GM06990 (cell line): ENCODE data around the gene RTP5.

Experiments
- DNase-seq: peaks from one replicate; pipeline ENCODE4 v3.0.0-alpha.2; 2011; ENCODE audit not compliant: insufficient read length; ENCODE audit errors: extremely low read depth
- H3K27me3 ChIP-seq: replicated peaks from 2 replicates; pipeline ENCODE4 v1.6.0; 2011; ENCODE audit warnings: low read length; ENCODE audit not compliant: control insufficient read depth, insufficient read depth
- H3K36me3 ChIP-seq: 2 replicates; pipeline ENCODE4 v1.5.1; 2011; ENCODE audit warnings: low read length; ENCODE audit not compliant: control insufficient read depth, insufficient read depth
- H3K4me3 ChIP-seq: replicated peaks from 2 replicates; pipeline ENCODE4 v1.5.1; 2011; ENCODE audit warnings: low read depth, mild to moderate bottlenecking, control low read depth, low read length
- TF ChIP-seq, protein P1 (sequence below): IDR thresholded peaks from 2 replicates; pipeline ENCODE4 v1.5.1; 2011; ENCODE audit warnings: low read length, control low read depth, mild to moderate bottlenecking, inconsistent platforms; ENCODE audit not compliant: insufficient read depth, poor library complexity, severe bottlenecking

RTP5 gene

DNA sequence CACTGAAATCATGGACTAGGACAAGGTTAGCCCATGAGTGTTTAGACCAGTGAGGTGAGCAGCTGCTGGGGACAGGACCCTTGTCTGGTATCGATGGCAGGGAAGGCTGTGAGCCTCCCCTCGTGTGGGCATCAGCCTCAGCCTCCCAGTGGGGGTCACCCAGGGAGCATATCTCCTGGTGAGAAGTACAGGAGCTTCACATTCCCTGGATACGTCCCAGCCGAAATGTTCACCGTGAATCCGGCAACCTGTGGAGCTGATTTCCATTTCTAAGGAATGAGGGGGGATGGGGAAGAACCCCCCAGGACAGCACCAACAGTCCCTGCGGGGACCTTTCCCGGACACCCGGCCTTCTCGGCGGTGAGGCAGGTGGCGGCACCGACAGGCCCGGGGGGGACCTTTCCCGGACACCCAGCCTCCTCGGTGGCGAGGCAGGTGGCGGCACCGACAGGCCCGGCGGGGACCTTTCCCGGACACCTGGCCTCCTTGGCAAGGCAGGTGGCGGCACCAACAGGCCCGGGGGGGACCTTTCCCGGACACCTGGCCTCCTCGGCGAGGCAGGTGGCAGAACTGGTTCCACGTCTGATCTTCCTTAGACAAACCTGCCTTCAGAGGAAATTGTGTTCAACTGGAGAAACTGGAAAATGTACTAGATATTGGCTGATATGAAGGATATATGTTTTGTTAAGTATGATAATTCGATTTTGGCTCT, 21.2 kb downstream of the RTP5 start:
- H3K27me3 ChIP-seq = no peaks in the 10 kb centered on the region
- TF ChIP-seq, protein P1, sequence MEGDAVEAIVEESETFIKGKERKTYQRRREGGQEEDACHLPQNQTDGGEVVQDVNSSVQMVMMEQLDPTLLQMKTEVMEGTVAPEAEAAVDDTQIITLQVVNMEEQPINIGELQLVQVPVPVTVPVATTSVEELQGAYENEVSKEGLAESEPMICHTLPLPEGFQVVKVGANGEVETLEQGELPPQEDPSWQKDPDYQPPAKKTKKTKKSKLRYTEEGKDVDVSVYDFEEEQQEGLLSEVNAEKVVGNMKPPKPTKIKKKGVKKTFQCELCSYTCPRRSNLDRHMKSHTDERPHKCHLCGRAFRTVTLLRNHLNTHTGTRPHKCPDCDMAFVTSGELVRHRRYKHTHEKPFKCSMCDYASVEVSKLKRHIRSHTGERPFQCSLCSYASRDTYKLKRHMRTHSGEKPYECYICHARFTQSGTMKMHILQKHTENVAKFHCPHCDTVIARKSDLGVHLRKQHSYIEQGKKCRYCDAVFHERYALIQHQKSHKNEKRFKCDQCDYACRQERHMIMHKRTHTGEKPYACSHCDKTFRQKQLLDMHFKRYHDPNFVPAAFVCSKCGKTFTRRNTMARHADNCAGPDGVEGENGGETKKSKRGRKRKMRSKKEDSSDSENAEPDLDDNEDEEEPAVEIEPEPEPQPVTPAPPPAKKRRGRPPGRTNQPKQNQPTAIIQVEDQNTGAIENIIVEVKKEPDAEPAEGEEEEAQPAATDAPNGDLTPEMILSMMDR = no peak
- no peak overlapping the region for H3K4me3 ChIP-seq
- H3K36me3 ChIP-seq = no peaks in the 10 kb centered on the region; the same call in none of the 2 replicates
- DNase-seq = no peak

DNA sequence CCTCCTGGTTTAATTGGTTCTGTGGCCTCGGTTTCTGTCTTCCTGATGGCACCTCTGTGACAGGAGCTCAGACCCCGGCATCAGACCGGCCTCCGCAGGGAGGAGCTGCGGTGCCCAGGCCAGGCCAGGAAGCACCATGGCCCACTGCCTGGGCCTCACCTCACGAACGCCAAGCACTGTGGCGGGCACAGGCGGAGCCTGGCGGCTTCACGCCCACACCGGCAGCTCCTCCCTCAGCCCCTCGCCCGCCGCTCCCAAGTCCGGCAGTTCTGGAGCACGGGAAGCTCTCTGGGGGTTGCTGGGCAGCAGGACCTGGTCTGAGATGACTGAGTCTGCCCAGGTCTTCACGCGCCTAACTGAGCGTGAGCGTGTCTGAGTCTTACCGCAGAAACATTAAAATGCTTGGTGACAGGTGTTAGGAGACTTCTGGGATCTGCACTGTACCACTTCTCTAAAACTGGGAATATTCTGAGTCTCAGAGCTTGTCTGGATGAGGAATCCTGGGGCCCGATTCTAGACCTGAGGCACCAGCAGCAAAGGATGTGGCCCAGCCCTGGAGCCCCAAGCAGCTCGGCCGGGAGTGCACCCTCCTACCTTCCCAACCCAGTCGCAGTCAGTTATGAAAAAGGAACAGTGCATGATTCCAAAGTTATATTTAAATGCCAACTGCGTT, 21.9 kb downstream of the RTP5 start:
- no peaks in the 10 kb centered on the region; the same call in 1 of the 2 replicates for H3K36me3 ChIP-seq
- H3K4me3 ChIP-seq = no peak overlapping the region
- TF ChIP-seq, protein P1 = no peak
- no peaks in the 10 kb centered on the region for H3K27me3 ChIP-seq
- no peak for DNase-seq

DNA sequence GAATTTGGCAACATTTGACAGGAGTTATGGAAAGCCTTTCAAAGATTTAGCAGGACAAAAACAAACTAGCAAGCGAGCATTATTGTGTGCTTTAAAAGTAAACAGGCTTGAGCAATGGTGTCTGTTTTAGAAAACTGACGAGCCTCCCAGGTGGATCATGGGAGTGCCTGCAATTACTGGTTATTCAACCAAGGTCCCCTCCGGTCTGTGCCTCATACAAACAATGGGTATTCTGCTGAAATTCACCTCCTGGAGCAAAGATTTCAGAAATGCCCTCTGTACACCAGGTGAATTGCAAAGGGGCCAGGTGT, 22.4 kb downstream of the RTP5 start:
- no peak for DNase-seq
- Histone ChIP-seq H3K4me3 (no peak overlapping the region), H3K36me3 (no peaks in the 10 kb centered on the region; the same call in 1 of the 2 replicates), H3K27me3 (no peaks in the 10 kb centered on the region)
- TF ChIP-seq, protein P1 = no peak

DNA sequence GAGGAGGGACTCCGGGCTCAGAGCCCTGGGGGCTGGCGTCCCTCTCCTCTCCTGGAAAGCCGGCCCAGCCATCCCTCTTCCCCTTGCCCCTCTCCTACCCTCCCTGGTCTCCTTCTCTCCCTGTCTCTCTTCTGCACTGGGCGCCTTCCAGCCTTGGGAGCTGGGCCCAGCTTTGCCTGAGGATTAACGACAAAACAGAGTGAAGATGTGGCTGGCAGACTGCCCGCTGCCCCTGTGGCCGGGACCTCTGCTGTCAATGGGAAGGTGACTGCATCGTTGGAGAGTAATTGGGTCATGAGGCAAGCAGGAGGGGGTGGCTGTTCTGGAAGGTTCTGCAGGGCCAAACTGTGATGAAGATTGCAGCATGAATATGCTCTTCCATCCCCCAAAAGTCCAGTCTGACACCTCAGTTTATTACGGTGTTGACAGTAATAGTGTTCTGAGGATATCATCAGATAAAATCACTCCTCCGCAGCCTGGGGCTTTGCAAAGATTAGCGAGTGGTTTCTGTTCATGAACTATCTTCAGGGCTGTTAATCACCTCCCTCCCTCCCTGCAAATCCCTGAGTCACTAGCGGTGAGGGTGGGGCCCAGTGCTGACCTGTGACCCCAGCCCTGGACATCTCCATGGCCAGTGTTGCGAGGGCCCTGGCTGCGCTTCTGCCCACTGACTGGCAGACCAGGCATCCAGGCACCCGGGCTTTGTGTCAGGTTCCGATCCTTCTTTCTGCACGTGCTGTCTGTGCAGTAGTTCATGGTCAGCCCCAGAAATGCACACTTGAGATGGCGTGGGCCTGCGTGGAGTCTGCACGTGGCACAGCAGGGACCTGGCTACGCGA, 23.0 kb downstream of the RTP5 start:
- TF ChIP-seq, protein P1 = no peak
- no peaks in the 10 kb centered on the region; the same call in 1 of the 2 replicates for H3K36me3 ChIP-seq
- H3K27me3 ChIP-seq = no peaks in the 10 kb centered on the region
- no peak for DNase-seq
- H3K4me3 ChIP-seq = no peak overlapping the region

DNA sequence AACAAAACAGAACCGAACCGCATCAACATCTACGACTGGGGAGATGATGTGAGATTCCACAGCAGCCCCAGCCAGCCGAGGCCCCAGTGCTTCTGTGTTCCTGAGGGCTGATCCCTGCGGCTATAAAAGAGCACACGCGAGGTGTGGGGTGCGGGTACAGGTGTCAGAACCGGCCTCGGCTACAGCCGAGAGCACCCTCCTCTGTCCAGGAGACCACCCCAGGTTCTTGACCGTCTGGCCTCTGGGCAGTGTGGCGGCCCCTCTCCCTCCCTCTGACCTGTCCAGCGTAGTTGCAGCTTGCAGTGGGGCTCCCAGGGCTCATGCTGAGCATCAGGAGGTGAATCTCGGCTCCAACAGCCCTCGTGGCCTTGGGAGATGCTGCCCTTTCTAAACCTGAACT, 23.7 kb downstream of the RTP5 start:
- TF ChIP-seq, protein P1 = no peak
- no peak for DNase-seq
- Histone ChIP-seq H3K27me3 (no peaks in the 10 kb centered on the region), H3K4me3 (no peak overlapping the region), H3K36me3 (no peaks in the 10 kb centered on the region; the same call in 1 of the 2 replicates)
